Panc1 (cell line): ENCODE measurements around the gene UGT2B10.

Source experiments
- CTCF ChIP-seq: fragments of 450-650 bp; IDR thresholded peaks from 2 replicates; pipeline ENCODE4 v1.5.1; 2017; ENCODE audit warnings: mild to moderate bottlenecking
- POLR2AphosphoS5 ChIP-seq: IDR thresholded peaks from 2 replicates; pipeline ENCODE4 v1.6.1; 2012; ENCODE audit warnings: mild to moderate bottlenecking, low read depth, low read length, moderate library complexity
- REST ChIP-seq, 2 experiments: IDR thresholded peaks; 2 replicates each; pipeline ENCODE4 v1.6.1; 2011 to 2012; ENCODE audit warnings: low read depth in 2 of 2, control low read depth in 1 of 2, low read length in 1 of 2, mild to moderate bottlenecking in 1 of 2, moderate library complexity in 1 of 2; ENCODE audit not compliant: insufficient read depth in 1 of 2
- SIN3A ChIP-seq: IDR thresholded peaks from 2 replicates; pipeline ENCODE4 v1.6.1; 2012; ENCODE audit warnings: low read depth, mild to moderate bottlenecking, low read length, moderate library complexity, borderline replicate concordance; ENCODE audit not compliant: insufficient read depth

GRCh38 chr4:68831642-68832041 lies 15.8 kb downstream of the UGT2B10 start:
- no peak for TF ChIP-seq REST (IDR thresholded peaks at IDR 0.05; ENCODE audit: insufficient read depth in 1 of 2, low read depth in 2 of 2, low read length in 1 of 2)
- TF ChIP-seq POLR2AphosphoS5: no peak
- TF ChIP-seq SIN3A: no peak
- no peak for TF ChIP-seq CTCF
